ENCODE data around the gene PAIP2.
"Not testable (repeated sequence)": the region's sequence is repeated elsewhere in the genome, so short reads cannot be mapped to it uniquely, and the experiment has no call there.

PAIP2 gene

DNA sequence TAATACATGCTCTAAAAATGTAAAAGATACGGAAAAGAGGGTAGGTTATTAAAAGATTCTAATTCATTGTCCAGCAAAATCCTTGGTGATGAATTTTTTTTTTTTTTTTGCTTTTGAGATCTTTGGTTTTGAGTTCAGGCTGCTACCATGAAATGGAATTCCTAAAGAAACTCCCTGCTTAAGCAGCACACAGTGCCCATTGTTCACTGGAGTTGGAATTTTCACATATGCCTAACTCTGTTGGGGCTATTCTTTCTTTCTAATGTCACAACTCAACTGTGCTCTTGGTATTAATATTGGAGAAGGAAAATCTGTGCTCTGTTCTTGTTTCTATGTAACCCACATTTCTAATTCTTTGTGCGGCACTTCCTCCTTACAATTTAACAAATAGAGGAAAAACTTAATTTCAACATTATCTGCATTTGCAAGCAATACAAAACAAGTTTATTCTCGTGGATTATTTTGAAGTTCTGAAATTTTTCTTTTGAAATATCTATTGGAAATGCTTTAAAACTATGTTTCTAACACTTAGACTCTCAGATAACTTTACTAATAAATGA lies 26.5 kb upstream of the PAIP2 start:
- no peak for DNase-seq (ENCODE audit: low read depth)

- no peak for DNase-seq (ENCODE audit: low read depth)
Measured at GRCh38 chr5:139335811-139336210, 5.8 kb upstream of the PAIP2 start.

DNA sequence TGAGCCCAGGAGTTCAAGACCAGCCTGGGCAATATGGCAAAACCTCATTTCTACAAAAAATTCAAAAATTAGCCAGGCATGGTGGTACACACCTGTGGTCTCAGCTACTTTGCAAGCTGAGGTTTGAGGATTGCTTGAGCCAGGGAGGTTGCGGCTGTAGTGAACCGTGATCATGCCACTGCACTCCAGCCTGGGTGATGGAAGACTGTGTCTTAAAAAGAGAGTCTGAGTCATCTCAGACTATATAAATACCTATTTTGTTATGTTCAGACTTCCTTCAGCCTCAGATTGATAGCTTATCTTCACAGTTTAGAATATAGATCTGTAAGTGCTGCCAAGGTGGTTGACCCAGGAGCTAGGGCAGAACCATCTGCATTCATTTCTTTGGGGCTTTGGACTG lies 1.6 kb upstream of the PAIP2 start:
- no peak for DNase-seq (ENCODE audit: low read depth)

DNA sequence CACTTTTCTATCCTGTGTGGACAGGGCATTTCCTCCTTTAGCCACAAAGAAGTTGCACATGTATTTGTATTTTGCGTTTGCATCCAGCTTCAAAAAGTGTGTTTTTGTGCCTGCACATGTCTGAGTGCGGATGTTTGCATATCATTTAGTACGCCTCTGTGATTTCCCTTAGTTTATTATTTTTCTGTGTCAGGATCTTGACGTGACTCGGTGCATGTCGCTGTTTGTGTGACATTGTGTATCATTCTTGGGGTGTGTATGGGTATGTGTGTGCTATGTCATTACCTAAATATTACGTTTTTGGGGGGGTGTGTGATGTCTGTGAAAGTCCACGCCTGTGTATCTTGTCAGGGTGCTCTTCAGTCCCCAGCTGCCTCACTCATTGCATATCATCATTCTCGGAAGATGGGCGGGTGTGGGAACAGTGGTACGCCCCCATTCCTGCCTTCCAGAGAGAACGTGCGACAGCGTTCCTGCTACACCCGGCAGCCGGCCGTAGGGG lies 416 bp upstream of the PAIP2 start:
- DNase-seq (ENCODE audit: low read depth), result no peak

GRCh38 chr5:139342423-139342723 lies 719 bp downstream of the PAIP2 start:
- no peak for DNase-seq (ENCODE audit: low read depth)

GRCh38 chr5:139343476-139343875 lies 1.8 kb downstream of the PAIP2 start:
- DNase-seq (ENCODE audit: low read depth), result no peak

DNA sequence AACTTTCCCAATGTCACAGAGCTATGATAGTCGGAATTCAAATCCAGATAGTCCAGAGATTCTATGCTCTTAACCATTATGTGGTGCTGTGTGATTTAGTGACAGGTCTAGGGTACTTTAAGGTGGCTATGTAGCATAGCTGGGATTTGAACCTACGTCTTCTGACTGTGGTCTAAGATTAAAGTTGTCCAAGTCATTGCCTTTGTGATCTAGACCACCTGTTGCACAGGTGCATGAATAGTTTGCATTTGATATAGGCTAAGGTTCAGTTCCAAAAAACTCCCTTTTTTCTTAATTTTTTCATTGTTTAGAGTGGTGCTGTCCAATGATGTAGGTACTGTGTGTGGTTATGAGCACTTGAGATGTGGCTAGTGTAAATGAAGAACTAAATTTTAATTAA lies 2.5 kb downstream of the PAIP2 start:
- DNase-seq (ENCODE audit: low read depth), result no peak

GRCh38 chr5:139345442-139345841 lies 3.8 kb downstream of the PAIP2 start:
- DNase-seq (ENCODE audit: low read depth), result not testable (repeated sequence)

GRCh38 chr5:139347863-139348262 lies 6.2 kb downstream of the PAIP2 start:
- not testable (repeated sequence) for DNase-seq (ENCODE audit: low read depth)

DNA sequence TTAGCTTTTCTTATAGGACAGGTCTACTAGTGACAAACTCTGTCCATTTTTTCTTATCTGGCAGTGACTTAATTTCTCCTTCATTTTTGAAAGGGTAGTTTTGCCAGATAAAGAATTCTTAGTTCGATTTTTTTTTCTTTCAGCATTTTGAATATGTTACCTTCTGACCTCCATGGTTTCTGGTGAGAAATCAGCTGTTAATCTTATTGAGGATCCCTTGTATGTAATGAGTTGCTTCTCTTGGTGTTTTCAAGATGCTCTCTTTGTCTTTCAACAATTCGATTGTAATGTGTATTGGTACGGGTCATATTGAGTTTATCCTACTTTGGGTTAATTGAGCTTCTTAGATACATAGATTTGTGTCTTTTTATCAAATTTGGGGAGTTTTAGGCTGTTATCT lies 12.5 kb downstream of the PAIP2 start:
- DNase-seq (ENCODE audit: low read depth), result no peak

GRCh38 chr5:139355900-139356299 lies 14.2 kb downstream of the PAIP2 start:
- not testable (repeated sequence) for DNase-seq (ENCODE audit: low read depth)

DNA sequence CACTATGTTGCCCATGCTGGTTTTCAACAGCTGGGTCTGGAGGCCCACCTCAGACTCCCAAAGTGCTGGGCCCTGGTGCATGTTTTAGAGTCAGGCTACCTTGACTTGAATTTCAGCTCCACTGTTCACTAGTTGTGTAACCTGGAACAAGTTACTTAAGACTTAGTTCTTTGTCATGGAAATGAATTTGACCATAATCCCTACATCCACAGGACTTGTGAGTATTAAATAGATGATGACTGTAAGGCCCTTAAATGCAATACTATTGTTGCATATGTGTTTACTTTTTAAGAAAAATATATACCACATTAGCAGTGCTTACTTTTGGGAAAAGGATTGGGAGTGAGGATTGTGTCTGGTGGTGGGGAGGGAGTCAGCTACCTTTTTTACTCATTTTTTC lies 16.4 kb downstream of the PAIP2 start:
- no peak for DNase-seq (ENCODE audit: low read depth)

GRCh38 chr5:139360384-139360783 lies 18.7 kb downstream of the PAIP2 start:
- DNase-seq (ENCODE audit: low read depth), result no peak

GRCh38 chr5:139361835-139362429 lies 20.3 kb downstream of the PAIP2 start:
- no peak for DNase-seq (ENCODE audit: low read depth)

DNA sequence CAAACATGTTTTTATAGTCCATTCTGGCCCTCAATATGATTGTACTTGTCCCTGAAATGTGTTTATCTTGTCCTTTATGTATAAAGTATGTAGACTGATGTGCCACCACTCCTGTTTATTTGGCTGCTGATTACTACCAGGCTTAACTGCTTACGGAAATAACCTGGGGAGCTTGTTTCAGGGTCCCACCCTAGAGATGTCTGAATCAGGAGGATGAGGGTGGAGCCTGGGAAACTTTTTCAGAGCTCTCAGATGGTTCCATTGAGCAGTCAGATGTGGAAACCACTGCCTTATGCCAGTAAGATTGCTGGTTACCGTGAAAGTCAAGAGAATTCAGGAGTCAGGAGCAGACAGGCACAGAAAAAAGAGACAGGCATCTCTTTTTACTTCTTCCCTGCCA lies 22.3 kb downstream of the PAIP2 start:
- DNase-seq (ENCODE audit: low read depth), result no peak

DNA sequence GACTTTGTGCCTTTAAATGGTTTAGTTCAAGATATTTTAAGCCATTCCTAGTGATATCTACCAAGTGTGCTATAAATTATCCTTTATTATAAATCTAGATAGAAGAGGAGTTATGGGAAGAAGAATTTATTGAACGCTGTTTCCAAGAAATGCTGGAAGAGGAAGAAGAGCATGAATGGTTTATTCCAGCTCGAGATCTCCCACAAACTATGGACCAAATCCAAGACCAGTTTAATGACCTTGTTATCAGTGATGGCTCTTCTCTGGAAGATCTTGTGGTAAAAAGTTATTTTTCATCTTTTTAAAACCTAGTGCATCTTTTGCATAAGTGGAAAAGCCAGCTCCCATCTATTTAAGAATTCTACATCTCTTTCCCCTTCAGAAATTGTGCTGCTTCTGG lies 22.8 kb downstream of the PAIP2 start:
- DNase-seq (ENCODE audit: low read depth), result no peak

DNA sequence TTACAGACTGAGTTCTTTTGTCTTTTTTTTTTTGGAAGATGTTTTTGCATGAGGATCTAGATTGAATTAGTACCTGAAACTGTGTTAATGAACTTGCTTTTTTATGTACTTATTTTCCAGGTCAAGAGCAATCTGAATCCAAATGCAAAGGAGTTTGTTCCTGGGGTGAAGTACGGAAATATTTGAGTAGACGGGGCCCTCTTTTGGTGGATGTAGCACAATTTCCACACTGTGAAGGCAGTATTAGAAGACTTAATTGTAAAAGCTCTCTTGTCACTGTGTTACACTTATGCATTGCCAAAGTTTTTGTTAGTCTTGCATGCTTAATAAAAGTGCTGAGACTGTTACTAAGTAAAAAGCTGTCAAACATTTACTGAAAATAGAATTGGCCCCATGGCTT lies 27.0 kb downstream of the PAIP2 start:
- DNase-seq (ENCODE audit: low read depth), result no peak

DNA sequence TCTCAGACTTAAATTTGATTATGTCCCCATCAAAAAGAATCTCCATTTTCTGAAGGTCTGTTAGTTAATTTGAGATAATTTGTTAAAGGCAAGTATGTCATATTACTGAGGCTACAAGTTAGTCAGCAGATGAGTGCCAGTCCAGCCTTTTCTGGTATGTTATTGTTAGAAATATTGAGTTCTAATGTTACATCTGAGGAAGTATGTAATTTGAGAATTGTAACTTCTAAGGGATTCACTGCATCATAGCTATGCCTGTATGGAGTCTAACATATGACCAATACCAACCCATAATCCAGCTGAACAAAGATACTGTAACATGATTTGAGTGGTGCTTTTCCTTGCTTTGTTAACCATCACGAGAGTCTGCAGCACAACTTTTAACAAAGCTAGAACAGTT lies 27.5 kb downstream of the PAIP2 start:
- peak; percentile 45 for DNase-seq (ENCODE audit: low read depth)

DNA sequence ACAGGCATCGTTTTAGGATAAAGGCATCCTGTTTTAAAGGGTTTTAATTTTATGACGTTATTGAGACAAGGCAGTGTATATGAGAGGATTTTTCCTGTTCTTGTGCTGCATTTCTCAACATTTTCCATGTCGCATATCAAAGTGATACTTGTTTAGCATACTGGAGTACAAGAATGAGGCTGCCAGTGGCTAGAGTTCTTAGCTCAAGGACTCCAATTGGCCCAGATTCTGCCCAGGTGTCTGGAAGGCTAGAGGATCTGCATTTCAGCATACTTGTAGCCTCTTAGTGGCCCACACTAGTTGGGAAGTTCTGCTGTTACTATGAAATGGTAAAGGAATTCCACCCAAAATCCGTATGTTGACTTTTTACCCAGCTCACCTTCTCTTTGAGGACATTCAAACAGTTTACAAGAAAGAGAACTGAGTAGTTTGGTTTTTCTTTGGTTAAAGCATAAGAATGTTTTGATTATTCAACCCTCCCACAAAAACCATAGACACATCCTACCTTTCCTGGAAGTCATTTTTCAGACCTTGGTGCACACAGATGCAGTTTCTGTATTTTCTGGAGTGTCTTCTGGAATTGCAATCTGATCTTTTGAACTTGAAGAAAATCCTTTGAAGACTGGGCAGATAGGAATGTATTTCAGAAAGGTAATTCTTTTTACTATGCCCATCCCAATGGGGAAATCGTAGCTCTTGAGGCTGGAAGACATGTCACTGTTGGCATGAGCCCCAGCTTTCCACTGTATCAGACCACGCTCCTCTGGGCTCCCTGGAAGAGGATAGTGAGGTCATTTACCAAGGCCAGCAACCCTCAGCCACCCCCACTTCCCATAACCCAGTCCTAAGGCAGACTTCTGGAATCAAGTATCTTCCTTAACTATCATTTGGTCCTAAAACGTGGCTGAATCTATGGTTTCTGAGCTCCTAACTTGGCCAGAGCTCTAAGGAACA lies 30.1 kb downstream of the PAIP2 start:
- no peak for DNase-seq (ENCODE audit: low read depth)

DNA sequence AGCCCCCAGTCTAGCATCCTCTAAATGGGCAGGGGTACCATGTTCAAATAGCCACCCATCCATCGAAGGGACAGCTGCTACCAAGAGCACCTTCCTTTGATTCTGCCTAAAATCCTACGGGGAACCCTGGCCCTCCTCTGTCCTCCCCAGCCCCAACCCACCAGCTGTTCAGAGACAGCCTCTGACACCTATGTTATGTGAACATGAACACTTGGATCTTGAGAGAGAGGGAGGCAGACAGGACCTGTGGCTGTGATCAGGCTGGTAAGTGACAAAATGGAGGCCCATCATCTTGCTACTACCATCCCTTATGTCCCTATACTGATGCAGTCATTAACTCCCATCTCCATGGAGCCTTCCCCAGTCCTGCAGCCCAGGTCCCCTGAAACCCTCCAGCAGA lies 33.3 kb downstream of the PAIP2 start:
- DNase-seq (ENCODE audit: low read depth), result no peak

GRCh38 chr5:139376364-139376763 lies 34.7 kb downstream of the PAIP2 start:
- DNase-seq (ENCODE audit: low read depth), result no peak

GRCh38 chr5:139377226-139377625 lies 35.6 kb downstream of the PAIP2 start:
- no peak for DNase-seq (ENCODE audit: low read depth)

DNA sequence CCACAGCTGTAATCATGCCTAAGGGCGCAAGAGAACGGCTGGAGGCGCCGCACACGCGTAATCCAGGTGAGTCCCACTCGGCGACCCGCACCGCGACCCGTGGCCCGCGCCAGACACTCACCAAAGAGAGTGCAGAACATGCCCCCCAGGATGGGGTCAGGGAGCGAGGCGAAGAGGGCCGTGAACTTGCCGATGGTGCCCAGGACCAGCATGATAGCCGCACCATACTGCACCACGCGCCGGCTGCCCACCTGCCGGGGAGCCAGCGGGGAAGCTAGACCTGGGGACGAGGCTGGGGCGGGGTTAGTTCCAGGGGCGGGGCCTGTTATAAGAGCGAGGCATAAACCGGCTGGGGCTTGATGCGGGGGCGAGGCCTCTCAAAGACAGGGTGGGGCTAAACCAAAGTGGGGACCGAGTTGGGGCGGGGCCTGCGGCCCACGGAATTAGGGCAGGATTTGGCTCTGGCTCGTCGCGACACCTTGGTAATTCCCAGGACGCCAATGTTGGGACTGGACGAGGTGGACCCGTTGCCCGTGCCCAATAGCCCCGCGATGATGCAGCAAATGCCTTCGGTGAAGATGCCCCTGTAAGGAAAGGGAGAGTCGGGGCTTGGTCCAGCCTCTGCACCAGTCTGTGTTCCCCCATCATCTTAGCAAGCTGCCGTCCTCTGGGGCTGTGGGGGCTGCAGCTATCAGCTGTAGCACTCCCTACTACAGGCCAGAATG lies 36.6 kb downstream of the PAIP2 start:
- no peak for DNase-seq (ENCODE audit: low read depth)
